ENCODE results near the gene SOCS7.
A peak's percentile ranks its signal among the peaks of the same experiment; 100 is the strongest.

Gene SOCS7

DNA sequence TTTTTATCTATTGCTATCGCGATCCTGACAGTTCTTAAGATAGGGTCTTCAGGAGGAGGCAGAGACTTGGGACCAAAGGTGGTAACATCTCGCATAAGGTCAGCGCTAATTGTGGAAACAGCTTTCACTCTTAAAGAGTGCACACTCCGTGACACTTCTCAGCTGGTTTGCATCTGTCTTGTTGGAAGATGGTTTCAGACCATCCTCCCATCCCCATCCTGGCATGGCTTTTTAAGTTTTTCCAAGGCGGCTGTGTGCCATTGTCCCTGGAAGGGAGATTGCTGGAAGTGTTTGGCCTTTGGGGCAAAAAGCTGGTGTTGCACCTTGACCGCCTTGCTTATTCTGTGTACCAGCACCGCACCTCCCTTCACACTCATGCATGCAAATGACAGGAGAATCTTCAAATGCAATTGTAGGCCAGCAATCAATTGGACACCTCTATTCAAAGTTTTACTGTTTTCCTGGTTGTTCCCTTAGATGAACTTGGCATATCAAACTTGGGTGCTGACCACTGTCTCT, 1.5 kb downstream of the SOCS7 start:
- peak overlapping the region; percentile 86 for H3K4me3 ChIP-seq (ENCODE audit: low read depth, low read length)
- no peak for DNase-seq (ENCODE audit: low read depth)

DNA sequence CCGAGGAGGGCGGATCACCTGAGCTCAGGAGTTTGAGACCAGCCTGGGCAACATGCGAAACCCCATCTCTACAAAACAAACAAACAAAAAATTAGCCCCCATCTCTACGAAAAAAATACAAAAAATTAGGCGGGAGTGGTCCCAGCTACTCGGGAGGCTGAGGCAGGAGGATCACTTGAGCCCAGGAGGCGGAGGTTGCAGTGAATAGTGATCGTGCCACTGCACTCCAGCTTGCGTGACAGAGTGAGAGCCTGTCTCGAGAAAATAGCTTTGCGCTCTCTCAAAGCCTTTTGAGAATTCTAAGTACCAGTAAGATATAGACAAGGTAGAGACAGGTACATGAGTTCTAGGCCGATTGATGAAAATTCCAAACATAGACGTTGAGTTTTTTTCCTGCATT, 2.0 kb downstream of the SOCS7 start:
- no peak overlapping the region; the same call in 1 of the 2 replicates for H3K4me3 ChIP-seq (ENCODE audit: low read depth, low read length)
- TF ChIP-seq, protein P1, sequence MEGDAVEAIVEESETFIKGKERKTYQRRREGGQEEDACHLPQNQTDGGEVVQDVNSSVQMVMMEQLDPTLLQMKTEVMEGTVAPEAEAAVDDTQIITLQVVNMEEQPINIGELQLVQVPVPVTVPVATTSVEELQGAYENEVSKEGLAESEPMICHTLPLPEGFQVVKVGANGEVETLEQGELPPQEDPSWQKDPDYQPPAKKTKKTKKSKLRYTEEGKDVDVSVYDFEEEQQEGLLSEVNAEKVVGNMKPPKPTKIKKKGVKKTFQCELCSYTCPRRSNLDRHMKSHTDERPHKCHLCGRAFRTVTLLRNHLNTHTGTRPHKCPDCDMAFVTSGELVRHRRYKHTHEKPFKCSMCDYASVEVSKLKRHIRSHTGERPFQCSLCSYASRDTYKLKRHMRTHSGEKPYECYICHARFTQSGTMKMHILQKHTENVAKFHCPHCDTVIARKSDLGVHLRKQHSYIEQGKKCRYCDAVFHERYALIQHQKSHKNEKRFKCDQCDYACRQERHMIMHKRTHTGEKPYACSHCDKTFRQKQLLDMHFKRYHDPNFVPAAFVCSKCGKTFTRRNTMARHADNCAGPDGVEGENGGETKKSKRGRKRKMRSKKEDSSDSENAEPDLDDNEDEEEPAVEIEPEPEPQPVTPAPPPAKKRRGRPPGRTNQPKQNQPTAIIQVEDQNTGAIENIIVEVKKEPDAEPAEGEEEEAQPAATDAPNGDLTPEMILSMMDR (IDR thresholded peaks at IDR 0.05; ENCODE audit: low read depth, low read length, missing control alignments) = no peak
- DNase-seq (ENCODE audit: low read depth) = no peak

More for the DNA sequence above, 1.5 kb downstream of the SOCS7 start:
- TF ChIP-seq, protein P1 (IDR thresholded peaks at IDR 0.05; ENCODE audit: low read depth, low read length, missing control alignments) = no peak

DNA sequence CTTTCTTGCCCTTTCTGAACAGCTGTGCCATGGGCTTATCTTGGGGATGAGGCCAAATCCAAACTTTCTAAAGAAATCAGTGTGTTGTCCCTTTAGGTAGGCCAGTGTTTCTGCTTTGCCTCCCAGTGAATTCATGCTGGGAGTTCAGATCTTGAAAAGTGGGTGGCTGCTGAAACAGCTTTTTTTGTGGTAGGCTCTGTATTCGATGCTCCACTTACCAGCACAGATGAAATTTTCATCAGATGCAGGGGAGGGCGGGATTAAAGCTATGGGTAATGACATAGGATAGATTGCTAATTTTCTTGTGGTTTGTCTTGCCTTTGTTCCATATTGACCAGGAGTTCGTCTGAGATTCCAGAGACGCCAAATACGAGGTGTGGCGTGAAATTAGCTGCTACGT, 2.8 kb downstream of the SOCS7 start:
- no peak for DNase-seq (ENCODE audit: low read depth)
- TF ChIP-seq, protein P1 (IDR thresholded peaks at IDR 0.05; ENCODE audit: low read depth, low read length, missing control alignments) = no peak
- H3K4me3 ChIP-seq (ENCODE audit: low read depth, low read length) = no peak overlapping the region

DNA sequence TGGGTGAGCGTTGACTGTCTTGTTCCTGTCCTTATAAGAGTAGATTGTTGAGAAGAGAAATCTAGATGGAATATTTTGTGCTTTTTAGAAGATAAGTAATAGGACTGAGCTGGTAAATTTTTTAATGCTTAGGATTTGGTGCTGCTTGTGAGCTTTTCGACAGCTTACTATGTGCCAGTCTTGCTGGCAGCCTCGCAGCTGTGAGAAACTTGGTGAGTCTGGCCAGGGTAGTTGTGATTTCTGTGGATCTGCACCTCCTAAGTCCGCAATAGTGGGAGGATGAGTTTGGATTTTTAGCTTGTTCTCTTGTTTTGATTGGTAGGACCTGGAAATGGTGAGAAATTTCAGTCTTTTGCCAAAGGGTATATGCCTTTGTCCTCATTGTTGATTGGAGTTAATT, 3.6 kb downstream of the SOCS7 start:
- no peak for DNase-seq (ENCODE audit: low read depth)
- TF ChIP-seq, protein P1 (IDR thresholded peaks at IDR 0.05; ENCODE audit: low read depth, low read length, missing control alignments) = no peak
- no peak overlapping the region for H3K4me3 ChIP-seq (ENCODE audit: low read depth, low read length)

DNA sequence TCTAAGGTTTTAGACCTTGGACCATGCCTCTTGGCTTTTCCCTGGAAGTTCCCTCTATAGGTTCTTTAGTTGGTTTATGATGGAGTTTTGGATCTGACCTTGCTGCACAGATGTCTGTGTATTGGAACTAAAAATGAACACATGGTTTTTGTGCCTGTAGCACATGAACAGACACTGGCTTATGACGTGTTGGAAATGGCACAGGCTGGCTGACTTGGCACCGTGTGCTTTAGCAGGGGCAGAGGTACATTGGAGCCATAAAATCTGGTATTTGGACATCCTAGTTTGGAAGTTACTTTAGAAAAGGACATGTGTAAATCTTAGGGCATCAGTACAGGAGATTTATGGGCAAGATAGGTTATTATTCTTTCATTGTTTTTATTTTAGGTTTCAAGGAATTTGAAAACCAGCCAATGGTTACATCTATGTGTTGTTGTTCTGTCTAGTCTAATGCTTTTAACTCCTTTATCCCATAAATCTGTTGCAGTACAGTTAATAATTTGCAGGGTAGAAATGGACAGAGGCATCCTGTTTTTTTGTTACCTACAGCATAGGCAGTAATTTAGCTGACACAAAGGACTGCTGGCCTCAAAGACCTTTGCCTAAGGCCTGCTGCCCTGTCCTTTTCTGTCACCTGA, 6.0 kb downstream of the SOCS7 start:
- no peak overlapping the region for H3K4me3 ChIP-seq (ENCODE audit: low read depth, low read length)
- DNase-seq (ENCODE audit: low read depth) = no peak
- TF ChIP-seq, protein P1 (IDR thresholded peaks at IDR 0.05; ENCODE audit: low read depth, low read length, missing control alignments) = no peak

DNA sequence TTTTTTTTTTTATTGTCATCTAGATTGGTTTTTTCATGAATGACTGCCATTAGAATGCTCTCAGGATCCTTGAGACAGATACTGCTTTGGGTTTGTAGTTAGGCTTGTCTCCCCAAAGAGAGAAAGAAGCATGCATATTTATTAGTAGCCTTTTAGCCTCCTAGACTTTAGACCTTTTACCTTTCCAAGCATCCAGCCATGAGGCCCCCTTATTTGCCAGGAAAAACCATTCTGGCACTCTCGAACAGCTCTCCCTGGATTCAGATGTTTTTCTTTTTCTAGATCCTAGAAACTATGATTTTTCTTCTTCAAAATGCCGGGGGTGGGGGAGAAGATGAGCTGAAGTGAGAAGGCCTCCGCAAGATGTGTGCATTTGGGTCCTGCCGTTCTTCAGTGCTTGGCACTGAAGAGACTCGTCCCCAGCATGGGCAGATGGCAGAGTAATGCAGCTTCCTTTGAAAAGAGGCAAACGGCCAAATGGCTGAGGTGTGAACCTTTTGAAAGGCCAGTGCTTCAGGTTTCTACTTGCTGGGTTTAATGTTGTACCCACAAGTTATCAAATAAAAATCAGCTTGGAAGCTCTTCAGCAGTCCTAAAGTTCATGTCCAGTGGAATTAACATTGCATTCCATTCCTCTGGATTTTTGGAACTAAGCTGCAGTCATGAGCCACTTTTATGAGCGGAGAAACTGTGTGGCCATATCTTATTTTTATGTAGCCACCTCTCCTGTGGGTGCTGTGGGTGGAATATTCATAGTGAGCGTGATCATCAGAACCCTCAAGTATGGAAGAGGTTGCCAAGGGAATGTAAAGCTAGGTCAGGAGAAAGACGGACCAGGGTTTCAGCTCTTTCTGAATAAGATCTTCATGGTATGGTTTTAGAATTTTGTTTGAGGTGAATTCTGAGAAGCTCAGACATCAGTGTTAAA, 7.2 kb downstream of the SOCS7 start:
- H3K4me3 ChIP-seq (ENCODE audit: low read depth, low read length) = no peak overlapping the region
- TF ChIP-seq, protein P1 (IDR thresholded peaks at IDR 0.05; ENCODE audit: low read depth, low read length, missing control alignments) = no peak
- no peak for DNase-seq (ENCODE audit: low read depth)
